GM21526 (cell line): ENCODE data around the gene MAMLD1.

Experiments used
- ATAC-seq: cut with Tn5 transposase; IDR thresholded peaks from one replicate; pipeline ENCODE4 v1.9.1; 2021; ENCODE audit warnings: moderate library complexity; ENCODE audit not compliant: unreplicated experiment, low FRiP score

Gene MAMLD1

DNA sequence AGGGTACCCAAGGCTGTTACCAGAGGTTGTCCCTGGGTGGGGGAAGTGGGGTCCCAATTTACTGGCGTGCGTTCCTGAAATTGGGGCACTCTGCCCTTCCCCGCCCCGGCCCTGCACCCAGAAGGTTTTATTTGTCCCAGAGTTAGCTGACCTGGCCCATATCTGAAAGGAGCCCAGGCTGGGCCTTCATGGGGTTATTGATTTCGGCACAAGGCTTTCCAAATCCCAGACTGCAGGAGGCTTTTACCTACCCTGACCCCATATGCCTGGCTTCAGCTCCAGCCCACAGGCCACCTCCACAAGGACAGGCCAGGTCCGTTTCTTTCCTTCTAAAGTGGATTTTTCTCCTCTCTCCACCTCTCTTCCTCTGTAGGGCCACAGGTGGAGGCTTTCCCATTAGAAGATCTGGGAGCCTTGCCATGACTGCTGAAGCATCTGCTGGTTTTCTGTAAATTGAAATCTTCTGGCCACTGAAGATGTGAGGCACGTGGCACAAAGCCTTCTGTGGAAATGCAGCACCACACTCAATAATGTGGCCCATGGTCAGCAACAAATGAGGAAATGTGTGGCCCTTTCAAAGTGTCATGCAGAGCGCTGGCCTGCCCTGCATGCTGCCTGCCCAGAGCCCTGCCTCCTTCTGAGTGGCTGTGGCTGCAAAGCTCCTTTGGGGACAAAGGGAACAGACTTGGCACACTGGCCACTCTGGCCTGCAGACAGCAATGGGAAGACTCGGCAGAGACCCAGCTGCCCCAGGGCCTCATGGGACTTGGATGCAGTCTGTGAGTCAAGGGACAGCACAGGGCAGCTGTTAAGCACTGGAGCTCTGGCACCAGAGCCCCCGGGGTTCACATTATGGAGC is 162.2 kb downstream of the MAMLD1 start:
- ATAC-seq, result no peak

DNA sequence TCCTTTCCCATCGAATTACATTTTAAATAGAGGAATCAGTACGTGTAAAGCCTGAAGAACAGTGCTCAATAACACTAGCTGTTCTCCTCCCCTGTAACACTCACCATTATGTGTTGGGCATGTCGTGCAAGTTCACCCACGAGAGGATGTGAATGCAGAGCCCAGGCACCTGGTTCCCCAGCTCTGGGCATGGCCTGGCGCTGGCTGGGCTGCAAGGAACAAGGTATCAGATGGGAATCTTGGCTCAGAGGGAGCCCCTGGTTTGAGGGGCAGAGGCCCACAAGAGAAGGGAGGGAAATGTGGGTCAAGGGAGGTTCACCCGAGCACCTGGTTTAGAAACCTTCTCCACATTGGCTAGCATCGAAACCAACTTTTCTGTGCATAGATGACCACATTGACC is 163.6 kb downstream of the MAMLD1 start:
- no peak for ATAC-seq

DNA sequence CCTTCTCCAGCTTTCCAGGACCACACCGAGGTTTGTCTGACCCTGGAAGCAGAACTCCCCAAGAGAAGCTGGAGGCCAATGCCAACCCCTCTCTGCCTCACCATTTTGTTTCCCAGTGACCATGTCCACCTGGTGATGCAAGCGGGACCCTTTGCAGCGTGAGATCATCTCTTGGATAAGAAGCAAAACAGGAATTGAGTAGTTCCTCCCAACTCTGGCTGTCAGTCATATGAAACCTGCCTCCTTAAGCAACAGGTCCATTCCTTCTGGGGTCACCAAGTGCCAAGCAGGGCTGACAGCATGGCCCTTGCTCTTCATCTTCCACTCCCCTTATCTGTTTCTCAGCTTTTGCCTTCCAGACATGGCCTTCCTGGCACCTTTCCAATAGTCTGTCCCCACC is 164.0 kb downstream of the MAMLD1 start:
- no peak for ATAC-seq

DNA sequence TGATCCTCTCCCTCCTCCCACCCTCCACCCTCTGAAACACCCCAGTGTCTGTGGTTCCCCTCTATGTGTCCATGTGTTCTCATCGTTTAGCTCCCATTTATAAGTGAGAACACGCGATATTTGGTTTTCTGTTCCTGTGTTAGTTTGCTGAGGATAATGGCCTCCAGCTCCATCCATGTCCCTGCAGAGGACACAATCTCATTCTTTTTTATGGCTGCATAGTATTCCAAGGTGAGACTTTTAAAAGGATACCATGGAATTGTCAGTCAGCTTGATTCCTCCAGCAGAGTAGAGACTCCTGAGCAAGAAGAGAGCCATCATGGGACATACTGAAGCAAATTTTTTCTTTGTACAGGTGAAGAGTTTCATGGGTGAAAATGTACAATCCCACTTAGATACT is 166.5 kb downstream of the MAMLD1 start:
- ATAC-seq, result no peak

DNA sequence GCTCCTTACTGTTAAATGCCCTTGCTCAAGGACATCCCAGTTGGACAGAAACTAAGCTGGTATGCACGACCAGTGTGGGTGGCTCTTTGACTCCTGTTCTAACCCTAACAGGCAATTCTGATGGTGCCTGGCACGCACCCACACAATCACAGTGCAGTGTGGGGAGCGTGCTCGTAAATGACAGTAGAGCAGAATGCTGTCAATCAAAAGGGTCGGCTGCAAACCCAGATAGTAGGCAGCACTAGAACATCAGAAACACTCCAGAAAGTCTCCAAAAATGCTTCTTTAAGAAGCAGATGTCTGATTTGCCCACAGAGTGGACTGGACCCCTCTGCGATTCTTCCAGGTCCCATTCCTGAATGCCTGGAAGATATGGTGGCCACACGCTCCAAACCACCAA is 167.7 kb downstream of the MAMLD1 start:
- ATAC-seq, result no peak

DNA sequence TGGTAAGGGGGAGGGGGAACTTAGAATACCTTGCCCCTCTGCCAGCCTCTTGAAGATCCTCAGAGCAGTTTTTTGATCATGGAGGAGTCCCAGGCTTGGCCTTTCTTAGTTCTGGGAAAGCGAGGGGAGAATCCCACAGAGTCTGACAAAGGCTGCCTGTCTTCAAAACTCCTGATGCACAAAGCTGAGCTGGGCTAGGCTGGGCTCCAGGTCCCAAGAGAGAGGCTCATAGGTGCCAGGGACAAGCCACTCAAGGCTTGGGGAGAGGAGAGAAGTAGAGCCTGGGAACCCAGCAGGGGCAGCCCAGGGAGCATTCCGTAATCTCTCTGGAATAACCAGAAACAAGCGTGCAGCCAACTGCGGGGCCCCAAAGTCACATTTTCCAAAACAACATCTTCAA is 168.3 kb downstream of the MAMLD1 start:
- ATAC-seq, result no peak

DNA sequence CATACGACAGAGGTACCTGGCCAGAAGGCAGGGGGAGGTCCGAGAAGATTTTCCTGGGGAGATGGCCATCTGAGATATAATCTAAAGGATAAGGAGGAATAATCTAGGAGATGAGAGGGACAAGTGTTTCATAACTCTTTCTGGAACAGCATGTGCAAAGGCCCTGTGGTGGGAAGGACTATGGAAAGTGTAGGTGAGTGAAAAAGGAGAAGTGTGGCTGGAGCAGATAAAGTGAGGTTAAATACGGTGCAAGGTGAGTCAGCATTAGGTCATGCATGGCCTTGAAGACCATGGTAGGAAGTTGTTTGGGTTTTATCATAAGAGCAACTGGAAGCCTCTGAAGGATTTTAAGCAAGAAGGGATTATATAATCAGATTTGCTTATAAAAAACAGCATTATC is 170.7 kb downstream of the MAMLD1 start:
- no peak for ATAC-seq

DNA sequence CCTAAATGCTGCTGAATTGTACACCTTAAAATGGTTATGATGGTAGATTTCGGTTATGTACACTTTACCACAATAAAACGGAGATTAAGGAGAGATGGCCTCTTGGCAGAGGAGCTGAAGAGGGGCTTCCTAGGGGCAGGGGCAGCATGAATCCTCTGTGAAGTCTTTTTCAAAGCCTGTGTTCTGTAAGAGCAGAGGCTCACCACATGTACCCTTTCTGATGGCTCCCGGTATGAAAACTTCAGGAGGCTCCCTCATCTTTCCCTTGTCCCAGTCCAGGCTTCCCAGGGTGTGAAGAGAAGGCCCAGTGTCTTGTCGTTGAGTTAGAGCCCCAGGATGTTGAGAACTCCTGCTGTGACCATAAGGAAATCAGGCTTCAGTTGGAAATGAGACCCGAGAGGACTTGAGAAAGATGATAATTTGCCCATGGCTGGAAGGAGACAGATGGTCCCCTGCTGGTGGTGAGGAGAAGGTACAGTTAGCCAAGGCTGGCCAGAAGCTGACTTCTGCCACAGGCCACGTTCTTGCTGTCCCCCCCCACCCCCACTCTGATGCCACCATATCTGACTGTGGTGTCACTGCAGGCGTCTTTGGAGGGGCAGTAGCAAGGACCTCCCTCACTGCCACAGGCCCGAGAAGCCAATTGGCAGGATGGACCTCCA is 173.5 kb downstream of the MAMLD1 start:
- no peak for ATAC-seq

DNA sequence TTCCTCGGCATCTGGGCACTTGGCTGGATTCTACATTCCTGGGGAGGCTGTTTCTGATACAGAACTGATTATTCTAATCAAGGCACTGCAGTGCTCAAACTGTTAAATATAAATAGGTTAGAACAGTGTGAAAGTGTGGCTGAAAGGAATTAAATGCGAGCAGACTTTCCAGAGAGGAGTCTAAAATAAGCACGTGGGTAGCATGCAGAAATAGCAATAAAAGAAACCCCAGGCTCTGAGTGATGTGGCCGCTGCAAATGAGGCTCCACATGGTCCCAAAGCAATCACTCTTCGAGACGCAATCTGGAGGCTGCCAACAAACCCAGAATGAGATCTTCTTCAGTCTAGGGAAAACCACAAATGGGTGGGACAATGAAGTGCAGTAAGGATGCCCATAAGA is 174.7 kb downstream of the MAMLD1 start:
- ATAC-seq, result no peak

DNA sequence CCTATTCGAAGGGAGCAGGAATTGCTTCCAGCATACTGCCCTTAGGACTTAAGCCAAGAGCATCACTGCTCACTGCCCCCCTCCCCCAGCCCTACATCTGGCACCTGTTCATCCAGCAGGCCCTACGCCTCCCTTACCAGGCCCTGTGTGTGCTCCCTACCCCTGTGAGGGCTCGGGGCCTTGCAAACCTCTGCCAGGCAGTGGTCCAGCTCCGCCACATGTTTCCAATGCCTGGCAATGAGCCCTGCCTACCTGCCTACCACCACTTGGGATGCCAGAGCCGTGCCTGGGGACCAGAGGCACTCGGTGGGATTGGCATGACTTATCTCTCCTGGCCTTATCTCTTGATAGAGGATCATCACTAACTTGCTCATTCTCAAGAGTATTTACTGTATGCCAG is 177.8 kb downstream of the MAMLD1 start:
- no peak for ATAC-seq

DNA sequence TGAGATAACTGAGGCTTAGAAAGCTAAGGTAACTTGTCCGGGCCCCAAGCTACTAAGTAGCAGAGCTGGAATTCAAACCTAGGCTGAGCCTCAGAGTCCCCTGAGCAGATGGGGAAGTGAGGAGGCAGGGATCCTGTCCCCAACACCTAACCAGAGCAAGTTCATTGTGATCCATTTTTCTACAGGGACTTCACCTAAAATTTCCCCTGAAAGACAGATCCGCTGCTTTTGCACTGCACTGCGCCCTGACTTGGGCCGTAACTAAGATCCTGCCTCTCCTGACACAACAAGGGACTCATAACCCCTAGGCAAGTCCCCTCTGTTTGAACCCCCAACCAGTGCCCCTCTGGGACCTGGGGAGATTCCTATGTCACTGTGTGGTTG is 179.7 kb downstream of the MAMLD1 start:
- no peak for ATAC-seq

DNA sequence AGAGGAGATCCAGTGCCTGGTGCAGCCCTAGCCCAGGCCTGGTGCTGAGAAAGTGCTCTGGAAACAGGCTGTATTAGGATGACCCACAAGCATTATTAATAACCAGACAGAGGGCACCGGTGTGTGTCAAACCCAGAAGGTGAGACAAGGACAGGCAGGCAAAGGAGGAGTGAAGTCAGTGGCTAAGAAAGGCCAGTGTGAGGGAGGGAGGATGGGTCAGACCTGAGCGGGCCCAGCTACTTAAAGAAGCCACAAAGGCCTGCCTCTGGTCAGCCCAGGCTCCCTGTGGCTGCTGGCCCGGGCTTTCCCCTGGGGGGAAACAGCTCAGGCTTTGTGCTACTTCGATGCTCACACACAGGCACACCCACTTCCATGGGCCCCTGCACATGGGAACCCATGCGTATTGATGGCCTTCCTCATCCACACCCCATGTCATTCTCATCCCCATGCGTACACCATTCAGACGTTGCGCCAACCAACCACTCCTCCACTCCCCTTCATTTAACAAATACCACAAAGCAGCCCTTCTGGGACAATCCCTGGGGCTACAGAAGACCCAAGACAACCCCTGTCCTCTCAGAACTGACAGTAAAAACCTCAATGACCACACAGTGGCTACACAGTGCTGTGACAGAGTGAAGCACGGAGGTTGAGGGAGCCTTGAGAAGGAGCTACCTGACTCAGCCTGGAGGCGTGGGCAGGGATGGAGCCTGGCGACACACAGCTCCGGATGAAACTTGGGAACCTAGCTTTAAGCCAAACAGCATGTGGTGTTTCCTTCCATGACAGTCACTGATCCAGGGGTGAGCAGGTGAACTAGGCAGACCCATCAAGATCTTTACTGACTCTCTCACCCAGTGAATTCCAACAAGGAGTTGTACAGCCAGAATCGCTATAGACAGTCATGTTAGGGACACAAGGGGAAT is 180.4 kb downstream of the MAMLD1 start:
- ATAC-seq, result no peak

DNA sequence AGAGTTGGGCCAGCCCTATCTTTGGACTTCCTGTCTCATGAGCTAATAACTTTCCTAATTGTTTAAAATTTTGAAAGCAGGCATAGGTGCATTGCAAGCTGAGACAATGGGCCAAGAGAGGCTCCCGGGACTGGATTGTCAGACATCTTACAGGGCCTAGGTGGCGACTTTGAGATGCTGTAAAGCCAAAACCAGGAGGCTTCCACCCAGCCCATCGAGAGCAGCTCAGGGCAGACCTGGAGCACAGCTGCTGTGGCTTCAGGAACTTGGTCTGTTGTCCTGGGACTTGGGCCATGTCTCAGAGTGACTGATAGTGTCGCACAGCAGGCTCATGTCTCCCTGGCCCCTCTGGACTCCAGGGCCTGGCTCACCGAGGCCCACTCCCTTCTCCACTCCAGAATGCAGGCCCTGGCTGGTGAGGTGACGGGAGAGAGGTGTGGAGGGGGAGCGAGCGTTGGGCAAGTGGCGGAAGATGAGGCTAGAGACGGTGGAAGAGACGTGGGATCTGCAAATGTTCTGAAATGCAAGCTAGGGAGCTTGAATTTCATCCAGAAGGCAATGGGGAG is 181.2 kb downstream of the MAMLD1 start:
- ATAC-seq, result no peak

DNA sequence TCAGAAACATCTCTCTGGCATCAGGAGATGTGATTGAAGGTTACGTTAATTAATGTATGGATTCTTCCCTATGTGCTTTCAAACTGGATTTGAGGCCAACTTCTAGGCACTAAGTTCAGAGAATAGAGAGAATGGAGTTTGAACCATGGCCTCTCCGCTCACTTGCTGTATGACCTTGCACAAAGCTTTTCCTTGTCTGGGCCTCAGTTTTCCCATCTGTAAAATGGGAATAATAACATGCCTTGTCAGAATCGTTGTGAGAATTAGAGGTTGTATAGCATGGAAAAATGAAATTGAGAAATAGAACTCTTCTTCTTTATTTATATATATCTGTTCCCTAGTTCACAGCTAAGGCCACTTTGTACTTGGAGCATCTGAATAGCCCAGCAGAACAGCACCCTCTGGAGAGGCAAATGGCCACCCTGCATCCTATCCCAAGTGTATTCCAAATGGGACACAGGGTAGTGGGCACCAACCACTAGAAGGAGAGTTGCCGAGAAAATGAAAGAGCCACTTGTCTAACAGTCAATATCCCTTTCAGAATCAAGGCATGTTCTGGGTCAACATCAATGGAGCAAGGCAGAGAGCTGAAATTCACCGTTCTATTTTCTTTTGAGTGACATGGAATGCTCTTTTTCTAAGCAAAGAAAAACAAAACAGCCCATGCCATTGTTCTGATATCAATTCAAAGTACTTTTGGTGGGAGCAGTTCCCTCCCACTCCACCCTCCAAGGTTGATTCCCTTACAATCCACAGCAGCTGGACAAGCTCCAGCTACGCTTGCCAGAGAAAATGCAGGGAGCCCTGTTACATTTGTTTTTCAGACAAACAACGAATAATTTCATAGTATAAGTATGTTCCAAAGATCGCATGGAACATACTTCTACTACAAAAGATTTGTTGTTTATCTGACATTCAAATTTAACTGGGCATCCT is 182.0 kb downstream of the MAMLD1 start:
- ATAC-seq, result no peak

DNA sequence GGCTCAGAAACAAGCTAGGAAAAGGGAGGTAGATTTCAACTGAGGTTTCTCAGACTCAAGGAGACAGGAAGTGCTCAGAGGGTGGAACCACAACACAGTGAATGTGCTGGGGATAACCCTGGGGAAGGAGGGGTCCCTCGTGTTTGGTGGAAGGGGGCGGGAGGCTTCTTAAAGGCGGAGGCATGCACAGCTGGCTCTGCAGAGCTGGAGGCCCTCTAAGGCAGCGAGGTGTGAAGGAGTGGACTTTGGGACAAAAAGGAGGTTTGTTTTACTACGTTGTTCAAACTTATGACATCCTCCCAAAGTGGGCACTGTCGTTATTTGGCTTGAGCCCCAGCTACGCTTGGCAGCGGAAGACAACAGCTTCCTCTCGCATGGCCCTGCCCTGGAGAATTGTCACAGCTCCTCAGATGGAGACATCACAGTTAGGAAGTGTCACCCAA is 183.6 kb downstream of the MAMLD1 start:
- no peak for ATAC-seq

DNA sequence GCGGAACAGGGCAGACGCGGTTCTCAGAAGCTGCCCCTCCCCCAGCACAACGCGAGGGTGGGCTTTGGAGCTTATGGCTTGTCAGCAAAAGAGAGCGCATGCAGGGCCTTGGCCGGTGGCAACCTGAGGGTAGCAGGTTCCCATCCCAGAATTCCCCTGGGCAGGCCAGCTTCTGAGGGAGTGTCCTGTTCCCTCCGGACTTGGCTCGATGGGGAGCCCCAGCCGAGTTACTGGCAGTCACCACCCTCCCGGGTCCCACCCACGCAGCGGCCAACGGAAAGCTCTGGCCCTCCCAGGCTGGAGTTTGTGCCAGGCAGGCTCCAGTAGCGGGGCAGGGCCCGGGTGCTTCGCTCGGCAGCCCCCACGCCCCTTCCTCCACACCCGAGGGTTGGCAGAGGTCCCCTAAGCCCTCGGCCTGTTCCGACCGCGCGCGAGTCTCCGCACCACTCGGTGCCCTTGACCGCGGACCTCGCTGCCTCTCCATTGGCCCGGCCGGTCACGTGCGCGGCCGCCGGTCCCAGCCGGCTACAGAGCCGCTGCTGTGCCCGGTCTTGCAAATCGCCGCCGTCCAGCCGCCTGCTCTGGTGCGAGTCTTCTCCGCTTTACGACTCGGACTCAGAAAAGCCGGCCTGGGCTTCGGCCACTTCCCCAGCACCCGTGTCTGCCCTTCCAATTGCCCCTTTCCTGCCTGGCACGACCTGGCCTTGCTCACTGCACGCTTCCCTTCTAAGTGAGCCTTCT is 184.4 kb downstream of the MAMLD1 start:
- ATAC-seq, result no peak

DNA sequence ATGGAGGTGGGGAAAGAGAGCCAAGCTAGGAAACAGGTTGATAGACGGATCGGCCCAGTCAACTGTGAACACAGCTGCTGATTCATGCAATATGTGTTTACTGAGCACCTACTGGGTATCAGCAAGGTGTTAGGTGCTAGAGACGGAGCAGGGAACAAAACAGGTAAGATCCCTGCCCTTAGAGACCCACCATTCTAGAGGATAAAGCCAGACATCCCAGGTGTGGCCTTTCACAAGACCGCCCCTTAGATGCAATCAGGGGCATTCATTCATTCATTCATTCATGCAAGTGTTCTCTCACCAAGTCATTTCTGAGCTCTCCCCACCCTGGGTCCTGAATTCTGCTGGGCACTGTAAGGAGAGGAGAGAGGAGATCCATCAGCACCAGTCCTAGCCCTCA is 185.1 kb downstream of the MAMLD1 start:
- ATAC-seq, result no peak

DNA sequence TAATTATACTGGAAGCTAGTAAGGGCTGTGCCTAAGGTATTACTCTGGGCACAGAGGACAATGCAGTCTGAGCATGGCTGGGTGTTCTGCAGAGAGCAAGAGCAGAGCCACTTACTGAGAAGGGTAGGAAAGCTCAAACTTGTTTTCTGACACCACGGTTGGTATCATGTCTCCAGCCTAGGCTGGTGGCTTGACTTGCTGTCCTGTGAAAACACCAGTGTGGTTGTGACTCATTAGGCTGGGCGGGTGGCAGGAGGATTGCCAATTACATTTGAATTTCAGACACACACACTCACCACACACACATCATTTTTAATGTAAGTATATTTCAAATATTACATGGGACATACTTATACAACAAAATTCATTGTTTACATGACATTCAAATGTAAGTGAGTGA is 185.6 kb downstream of the MAMLD1 start:
- no peak for ATAC-seq

DNA sequence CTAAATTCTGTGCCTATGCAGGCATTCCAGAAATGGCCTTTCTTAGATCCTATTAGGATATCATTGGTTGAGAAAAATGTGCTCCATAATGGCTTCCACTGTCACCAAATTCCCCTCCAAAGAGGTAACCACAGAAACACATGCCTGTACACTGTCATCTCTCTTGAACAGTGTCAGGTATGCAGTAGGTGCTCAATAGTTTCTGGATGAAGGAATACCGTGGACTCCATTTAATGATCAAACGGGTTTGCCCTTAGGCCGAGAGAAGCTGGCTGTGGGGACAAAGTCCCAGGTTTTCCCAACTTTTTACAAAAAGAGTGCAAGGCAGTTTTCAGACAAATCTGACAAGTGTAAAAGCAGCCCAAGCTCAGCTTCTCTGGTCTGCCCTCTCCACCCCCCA is 188.8 kb downstream of the MAMLD1 start:
- ATAC-seq, result no peak
